A549 treated with AZD2906 at 1 μM for 4 hours (cell line): ENCODE results near the gene C7orf25. TPM values are rescaled to one million over a fixed set of nuclear protein-coding genes. Genes with fewer than 3 reads are reported as not detected.

Experiments used
- total RNA-seq: library from RNA; stranded (reverse); fragments of 200-300 nt; extraction: Qiagen RNA extraction; gene quantifications from 5 replicates; pipeline ENCODE4 v1.2.3, GENCODE V29; 2022

C7orf25 gene
- total RNA-seq = 1.3 to 3.3 TPM (median 2.0 TPM) in 5 replicates

GRCh38 chr7:42911454-42912447 is at the start of gene C7orf25:
Gene C7orf25 (minus strand): TSS chr7:42912070. CDS start chr7:42910900, 1,170 bp downstream.

GRCh38 chr7:42931834-42932651 is 20.2 kb upstream of the C7orf25 start, which contains the start of the genes MRPL32 and PSMA2:
Gene MRPL32 (plus strand): TSS chr7:42932376. CDS start chr7:42932387, 11 bp downstream.
Gene PSMA2 (minus strand): TSS chr7:42932174. CDS start chr7:42932158, 16 bp downstream.

Other genes with a start within 250 kb of the C7orf25 start
- 176 to 198 TPM (median 188 TPM) in 5 replicates for gene PSMA2, start 20.1 kb upstream of the C7orf25 start, total RNA-seq
- 70.3 to 79.7 TPM (median 72.7 TPM) in 5 replicates for gene MRPL32, start 20.3 kb upstream of the C7orf25 start, total RNA-seq
- 15.3 to 20.0 TPM (median 18.4 TPM) in 5 replicates for gene HECW1, start 200.6 kb upstream of the C7orf25 start, total RNA-seq